Measurements from ENCODE around the gene VIPR2. TPM values are rescaled to one million over a fixed set of nuclear protein-coding genes. Genes with fewer than 3 reads are reported as not detected.

VIPR2 gene
- total RNA-seq, 1 donor from 2014 or later, result not detected

GRCh38 chr7:159156436-159157245, 12.0 kb upstream of the VIPR2 start:
- H3K9me3 Mint-ChIP-seq (ENCODE audit: unreplicated experiment), result peaks cover 2% of the 10 kb centered on the region
- no peak overlapping the region for H3K4me3 Mint-ChIP-seq (ENCODE audit: unreplicated experiment)

DNA sequence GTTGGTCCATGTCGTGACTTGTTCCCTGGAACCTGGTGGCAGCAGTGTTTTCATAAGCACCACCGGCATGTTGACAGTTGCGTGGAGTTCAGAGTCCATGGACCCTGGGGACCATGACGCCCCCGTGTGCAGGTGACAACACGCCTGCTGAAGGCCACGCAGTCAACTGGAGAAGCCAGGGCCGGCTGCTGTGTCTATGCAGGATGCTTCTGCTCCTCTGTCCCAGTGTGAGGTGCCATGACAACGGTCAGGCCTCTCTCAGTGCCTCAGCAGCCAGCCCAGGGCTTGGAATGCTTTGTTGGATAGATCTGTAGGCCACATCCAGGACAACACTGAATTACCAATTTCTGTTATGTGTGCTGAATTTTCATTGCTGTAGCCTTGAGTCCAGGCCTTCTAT, 10.7 kb upstream of the VIPR2 start:
- no peak overlapping the region for H3K27ac Mint-ChIP-seq (ENCODE audit: unreplicated experiment)
- H3K27me3 Mint-ChIP-seq (ENCODE audit: unreplicated experiment), result peaks cover 2% of the 10 kb centered on the region
- TF ChIP-seq, protein P1, sequence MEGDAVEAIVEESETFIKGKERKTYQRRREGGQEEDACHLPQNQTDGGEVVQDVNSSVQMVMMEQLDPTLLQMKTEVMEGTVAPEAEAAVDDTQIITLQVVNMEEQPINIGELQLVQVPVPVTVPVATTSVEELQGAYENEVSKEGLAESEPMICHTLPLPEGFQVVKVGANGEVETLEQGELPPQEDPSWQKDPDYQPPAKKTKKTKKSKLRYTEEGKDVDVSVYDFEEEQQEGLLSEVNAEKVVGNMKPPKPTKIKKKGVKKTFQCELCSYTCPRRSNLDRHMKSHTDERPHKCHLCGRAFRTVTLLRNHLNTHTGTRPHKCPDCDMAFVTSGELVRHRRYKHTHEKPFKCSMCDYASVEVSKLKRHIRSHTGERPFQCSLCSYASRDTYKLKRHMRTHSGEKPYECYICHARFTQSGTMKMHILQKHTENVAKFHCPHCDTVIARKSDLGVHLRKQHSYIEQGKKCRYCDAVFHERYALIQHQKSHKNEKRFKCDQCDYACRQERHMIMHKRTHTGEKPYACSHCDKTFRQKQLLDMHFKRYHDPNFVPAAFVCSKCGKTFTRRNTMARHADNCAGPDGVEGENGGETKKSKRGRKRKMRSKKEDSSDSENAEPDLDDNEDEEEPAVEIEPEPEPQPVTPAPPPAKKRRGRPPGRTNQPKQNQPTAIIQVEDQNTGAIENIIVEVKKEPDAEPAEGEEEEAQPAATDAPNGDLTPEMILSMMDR (IDR thresholded peaks at IDR 0.05; ENCODE audit: partially characterized antibody, unreplicated experiment), result no peak
- no peak overlapping the region for H3K4me3 Mint-ChIP-seq (ENCODE audit: unreplicated experiment)
- peaks cover 2% of the 10 kb centered on the region for H3K9me3 Mint-ChIP-seq (ENCODE audit: unreplicated experiment)
- peaks cover 3% of the 10 kb centered on the region for H3K4me1 Mint-ChIP-seq (ENCODE audit: low read depth, unreplicated experiment)
- no peak for DNase-seq
- H3K36me3 Mint-ChIP-seq (ENCODE audit: unreplicated experiment), result no peaks in the 10 kb centered on the region

More at GRCh38 chr7:159156436-159157245, 12.0 kb upstream of the VIPR2 start:
- TF ChIP-seq, protein P1 (IDR thresholded peaks at IDR 0.05; ENCODE audit: partially characterized antibody, unreplicated experiment), result no peak
- Mint-ChIP-seq H3K27me3 (ENCODE audit: unreplicated experiment) (peaks cover 2% of the 10 kb centered on the region), H3K4me1 (ENCODE audit: low read depth, unreplicated experiment) (peaks cover 3% of the 10 kb centered on the region), H3K36me3 (ENCODE audit: unreplicated experiment) (no peaks in the 10 kb centered on the region), H3K27ac (ENCODE audit: unreplicated experiment) (no peak overlapping the region)
- no peak for DNase-seq

DNA sequence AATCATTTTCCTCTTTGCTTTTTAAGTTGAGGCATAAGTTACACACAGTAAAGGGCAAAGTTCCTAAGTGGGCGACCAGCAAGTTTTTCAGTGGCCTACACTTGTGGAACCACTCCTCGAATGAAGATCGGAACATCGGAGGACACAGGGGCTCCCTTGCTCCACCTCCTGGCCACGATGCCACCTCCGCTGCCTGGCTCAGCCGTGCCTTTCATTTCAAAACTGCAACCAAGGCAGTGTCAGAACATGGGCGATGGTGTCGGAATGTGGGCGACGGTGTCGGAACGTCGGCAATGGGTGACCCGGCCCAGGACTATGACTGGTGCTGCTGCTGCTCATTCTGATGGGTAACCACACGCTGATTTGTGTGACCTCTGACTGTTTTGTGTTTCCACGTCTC, 9.6 kb upstream of the VIPR2 start:
- Mint-ChIP-seq H3K27me3 (ENCODE audit: unreplicated experiment) (peaks cover 2% of the 10 kb centered on the region), H3K4me1 (ENCODE audit: low read depth, unreplicated experiment) (peaks cover 2% of the 10 kb centered on the region), H3K27ac (ENCODE audit: unreplicated experiment) (no peak overlapping the region), H3K36me3 (ENCODE audit: unreplicated experiment) (no peaks in the 10 kb centered on the region), H3K4me3 (ENCODE audit: unreplicated experiment) (no peak overlapping the region), H3K9me3 (ENCODE audit: unreplicated experiment) (peaks cover 2% of the 10 kb centered on the region)
- TF ChIP-seq, protein P1 (IDR thresholded peaks at IDR 0.05; ENCODE audit: partially characterized antibody, unreplicated experiment), result no peak
- DNase-seq, result no peak

- Mint-ChIP-seq H3K4me1 (ENCODE audit: low read depth, unreplicated experiment) (no peaks in the 10 kb centered on the region), H3K9me3 (ENCODE audit: unreplicated experiment) (peaks cover 2% of the 10 kb centered on the region), H3K27ac (ENCODE audit: unreplicated experiment) (no peak overlapping the region), H3K27me3 (ENCODE audit: unreplicated experiment) (peaks cover 2% of the 10 kb centered on the region), H3K36me3 (ENCODE audit: unreplicated experiment) (no peaks in the 10 kb centered on the region), H3K4me3 (ENCODE audit: unreplicated experiment) (no peak overlapping the region)
- TF ChIP-seq, protein P1 (IDR thresholded peaks at IDR 0.05; ENCODE audit: partially characterized antibody, unreplicated experiment), result no peak
- DNase-seq, result no peak
Observed at GRCh38 chr7:159153511-159153910, 8.8 kb upstream of the VIPR2 start.

DNA sequence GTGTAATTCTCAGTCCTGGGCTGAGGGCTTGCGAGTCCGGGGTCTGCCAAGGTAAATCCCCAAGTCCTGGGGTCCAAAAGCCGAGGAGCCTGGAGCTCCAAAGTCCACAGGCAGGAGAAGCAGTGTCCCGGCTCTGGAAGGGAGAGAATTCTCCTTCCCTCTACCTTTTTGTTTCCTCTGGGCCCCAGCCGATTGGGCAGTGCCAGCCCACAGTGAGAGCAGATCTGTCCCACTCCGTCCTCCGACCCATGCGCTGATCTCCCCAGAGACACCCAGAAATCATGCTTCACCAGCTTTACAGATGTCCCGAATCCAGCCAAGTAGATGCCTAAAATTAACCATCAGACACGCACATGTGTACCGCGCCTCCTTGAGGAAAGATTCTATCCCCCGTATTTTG, 8.1 kb upstream of the VIPR2 start:
- no peaks in the 10 kb centered on the region for H3K36me3 Mint-ChIP-seq (ENCODE audit: unreplicated experiment)
- no peak overlapping the region for H3K27ac Mint-ChIP-seq (ENCODE audit: unreplicated experiment)
- H3K9me3 Mint-ChIP-seq (ENCODE audit: unreplicated experiment), result peaks cover 2% of the 10 kb centered on the region
- DNase-seq, result no peak
- TF ChIP-seq, protein P1 (IDR thresholded peaks at IDR 0.05; ENCODE audit: partially characterized antibody, unreplicated experiment), result no peak
- H3K27me3 Mint-ChIP-seq (ENCODE audit: unreplicated experiment), result peaks cover 2% of the 10 kb centered on the region
- no peaks in the 10 kb centered on the region for H3K4me1 Mint-ChIP-seq (ENCODE audit: low read depth, unreplicated experiment)
- H3K4me3 Mint-ChIP-seq (ENCODE audit: unreplicated experiment), result no peak overlapping the region
